ENCODE data around the gene FOXC2. TPM values are rescaled to one million over a fixed set of nuclear protein-coding genes. Genes with fewer than 3 reads are reported as not detected.

The FOXC2 gene
- total and polyA plus RNA-seq, 9 of the 15 experiments (the other 6 are each of a cell fraction or from before 2014, with no cell fraction given) = 0.01 to 0.11 (median 0.10) TPM; not detected in 5

- no peak for TF ChIP-seq CUX1 (CRISPR knock-in tag; IDR thresholded peaks at IDR 0.05)
- TF ChIP-seq SNRNP70 (optimal IDR thresholded peaks at IDR 0.05; ENCODE audit: low read depth, low read length) = no peak
- no peak for TF ChIP-seq ZNF318 (IDR thresholded peaks at IDR 0.05; ENCODE audit: borderline replicate concordance in 1 of 2, low read depth in 1 of 2)
- TF ChIP-seq ZNF76 (CRISPR knock-in tag; IDR thresholded peaks at IDR 0.05; ENCODE audit: borderline replicate concordance) = no peak
Observed at GRCh38 chr16:86554917-86555703, 11.5 kb upstream of the FOXC2 start, which contains the start of gene MTHFSD (continued).
